Uterus (tissue), 2 donors: ENCODE measurements around the gene KCNAB2.

Source experiments
- CTCF ChIP-seq, 4 experiments: fragments of 200-600 bp in 2 of 4; fragments of 450-650 bp in 2 of 4; sonication (generic) in 2 of 4; IDR thresholded peaks; one replicate each; pipeline ENCODE4 v1.5.1; 2016 to 2019; ENCODE audit warnings: antibody characterized with exemption in 4 of 4, mild to moderate bottlenecking in 2 of 4, moderate library complexity in 1 of 4
- POLR2A ChIP-seq, 2 donors: fragments of 450-650 bp; IDR thresholded peaks; one replicate each; pipeline ENCODE4 v1.6.1; 2016; ENCODE audit warnings: antibody characterized with exemption in 2 of 2, mild to moderate bottlenecking in 1 of 2, moderate library complexity in 1 of 2

- TF ChIP-seq CTCF (IDR thresholded peaks at IDR 0.05), result no peak
- TF ChIP-seq POLR2A (IDR thresholded peaks at IDR 0.05), result no peak
Observed at GRCh38 chr1:6045561-6045960, at the start of gene KCNAB2.
